PC-9 (cell line): Measurements from ENCODE around the gene SNX20.

Experiments
- EZH2 ChIP-seq: fragments of 200-600 bp; sonication (generic); IDR thresholded peaks from 2 replicates; pipeline ENCODE4 v1.8.0; 2017; ENCODE audit warnings: antibody characterized with exemption, low read depth
- TF ChIP-seq, protein P1 (sequence below): fragments of 200-600 bp; sonication (generic); conservative IDR thresholded peaks from 2 replicates; pipeline ENCODE4 v1.6.1; 2017; ENCODE audit warnings: mixed run types, antibody characterized with exemption, mild to moderate bottlenecking, moderate library complexity

DNA sequence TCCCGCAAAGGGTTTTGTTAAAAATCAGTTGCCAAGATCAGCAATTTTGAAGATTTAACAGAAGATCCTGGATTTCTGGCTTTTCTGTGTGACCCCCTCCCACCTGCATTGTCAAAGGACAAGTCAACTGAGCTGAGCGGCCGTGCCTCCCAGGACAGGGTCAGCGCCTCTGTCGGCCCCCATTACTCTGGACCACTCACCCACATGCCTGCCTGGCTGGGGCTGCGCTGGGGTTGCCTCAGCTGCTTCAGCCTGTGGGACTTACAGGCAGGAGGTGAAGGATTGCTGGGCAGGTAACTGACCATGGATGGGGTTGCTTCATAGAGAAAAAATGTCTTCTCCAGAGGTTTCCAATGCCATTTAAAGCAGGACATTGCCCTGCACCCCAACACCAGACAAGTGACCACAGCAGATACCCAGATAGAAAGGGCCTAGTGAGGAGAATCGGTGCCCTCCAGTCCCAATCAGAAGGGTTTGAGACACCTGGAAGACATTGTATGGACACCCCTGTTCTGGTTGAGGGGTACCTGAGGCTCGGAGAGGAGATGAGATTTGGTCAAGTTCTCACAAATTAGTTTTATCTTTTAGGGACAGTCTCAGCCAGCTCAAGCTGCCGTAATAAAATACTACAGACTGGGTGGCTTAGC lies 52.8 kb downstream of the SNX20 start:
- TF ChIP-seq, protein P1, sequence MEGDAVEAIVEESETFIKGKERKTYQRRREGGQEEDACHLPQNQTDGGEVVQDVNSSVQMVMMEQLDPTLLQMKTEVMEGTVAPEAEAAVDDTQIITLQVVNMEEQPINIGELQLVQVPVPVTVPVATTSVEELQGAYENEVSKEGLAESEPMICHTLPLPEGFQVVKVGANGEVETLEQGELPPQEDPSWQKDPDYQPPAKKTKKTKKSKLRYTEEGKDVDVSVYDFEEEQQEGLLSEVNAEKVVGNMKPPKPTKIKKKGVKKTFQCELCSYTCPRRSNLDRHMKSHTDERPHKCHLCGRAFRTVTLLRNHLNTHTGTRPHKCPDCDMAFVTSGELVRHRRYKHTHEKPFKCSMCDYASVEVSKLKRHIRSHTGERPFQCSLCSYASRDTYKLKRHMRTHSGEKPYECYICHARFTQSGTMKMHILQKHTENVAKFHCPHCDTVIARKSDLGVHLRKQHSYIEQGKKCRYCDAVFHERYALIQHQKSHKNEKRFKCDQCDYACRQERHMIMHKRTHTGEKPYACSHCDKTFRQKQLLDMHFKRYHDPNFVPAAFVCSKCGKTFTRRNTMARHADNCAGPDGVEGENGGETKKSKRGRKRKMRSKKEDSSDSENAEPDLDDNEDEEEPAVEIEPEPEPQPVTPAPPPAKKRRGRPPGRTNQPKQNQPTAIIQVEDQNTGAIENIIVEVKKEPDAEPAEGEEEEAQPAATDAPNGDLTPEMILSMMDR = no peak
- no peak for TF ChIP-seq EZH2
